Trophoblast cell (in vitro differentiated cells and primary cell): ENCODE results near the gene NKD1.

Source experiments
- DNase-seq, 2 donors: peaks; one replicate each; pipeline ENCODE4 v3.0.0-alpha.2; 2016
- H2AFZ ChIP-seq: 2 replicates; pipeline ENCODE4 v1.6.1; 2013; ENCODE audit warnings: low read length, moderate library complexity, mild to moderate bottlenecking; ENCODE audit not compliant: insufficient read depth, poor library complexity
- H2AK5ac ChIP-seq: 2 replicates; pipeline ENCODE4 v1.6.1; 2013; ENCODE audit warnings: mild to moderate bottlenecking, low read length
- H2BK120ac ChIP-seq: 2 replicates; pipeline ENCODE4 v1.6.1; 2013; ENCODE audit warnings: low read length, mild to moderate bottlenecking, moderate library complexity; ENCODE audit not compliant: insufficient read depth, poor library complexity
- H2BK12ac ChIP-seq: 2 replicates; pipeline ENCODE4 v1.6.1; 2013; ENCODE audit warnings: mild to moderate bottlenecking, low read length, moderate library complexity
- H2BK5ac ChIP-seq: 2 replicates; pipeline ENCODE4 v1.6.1; 2013; ENCODE audit warnings: low read length, low read depth, moderate library complexity, mild to moderate bottlenecking; ENCODE audit not compliant: poor library complexity
- H3K14ac ChIP-seq: 2 replicates; pipeline ENCODE4 v1.6.1; 2013; ENCODE audit warnings: mild to moderate bottlenecking, low read length
- H3K18ac ChIP-seq: 2 replicates; pipeline ENCODE4 v1.6.1; 2013; ENCODE audit warnings: mild to moderate bottlenecking, low read length
- H3K23ac ChIP-seq: 2 replicates; pipeline ENCODE4 v1.6.1; 2013; ENCODE audit warnings: low read length
- H3K27ac ChIP-seq: 2 replicates; pipeline ENCODE4 v1.5.1; 2013; ENCODE audit warnings: low read depth, mild to moderate bottlenecking, inconsistent platforms, low read length, moderate library complexity
- H3K27me3 ChIP-seq: 2 replicates; pipeline ENCODE4 v1.6.1; 2013; ENCODE audit warnings: inconsistent platforms, mild to moderate bottlenecking, low read length, moderate library complexity; ENCODE audit not compliant: insufficient read depth
- H3K36me3 ChIP-seq, 2 experiments: 1 replicate in 1 of 2; 2 replicates in 1 of 2; pipeline ENCODE4 v1.6.1; 2013; ENCODE audit warnings: low read length in 2 of 2, mild to moderate bottlenecking in 2 of 2, moderate library complexity in 1 of 2; ENCODE audit not compliant: insufficient read depth in 2 of 2, control insufficient read depth in 1 of 2
- H3K4ac ChIP-seq: 2 replicates; pipeline ENCODE4 v1.6.1; 2013; ENCODE audit warnings: low read depth, mild to moderate bottlenecking, low read length, moderate library complexity
- H3K4me1 ChIP-seq, 2 experiments: 1 replicate in 1 of 2; 2 replicates in 1 of 2; pipeline ENCODE4 v1.6.1; 2013; ENCODE audit warnings: low read length in 2 of 2, mild to moderate bottlenecking in 2 of 2, moderate library complexity in 1 of 2; ENCODE audit not compliant: insufficient read depth in 2 of 2, control insufficient read depth in 1 of 2
- H3K4me2 ChIP-seq: 2 replicates; pipeline ENCODE4 v1.6.1; 2013; ENCODE audit warnings: inconsistent platforms, mild to moderate bottlenecking, low read length, moderate library complexity
- H3K4me3 ChIP-seq: 2 replicates; pipeline ENCODE4 v1.5.1; 2013; ENCODE audit warnings: mild to moderate bottlenecking, low read depth, low read length, inconsistent platforms
- H3K79me1 ChIP-seq: one replicate; pipeline ENCODE4 v1.6.1; 2013; ENCODE audit warnings: low read length
- H3K79me2 ChIP-seq: 2 replicates; pipeline ENCODE4 v1.6.1; 2013; ENCODE audit warnings: low read length, mild to moderate bottlenecking; ENCODE audit not compliant: control insufficient read depth, insufficient read depth, poor library complexity
- H3K9ac ChIP-seq: 2 replicates; pipeline ENCODE4 v1.6.1; 2013; ENCODE audit warnings: mild to moderate bottlenecking, low read length
- H3K9me3 ChIP-seq: 2 replicates; pipeline ENCODE4 v1.6.1; 2013; ENCODE audit warnings: low read depth, mild to moderate bottlenecking, control low read depth, inconsistent platforms, low read length; ENCODE audit not compliant: insufficient read depth
- H4K12ac ChIP-seq: 2 replicates; pipeline ENCODE4 v1.6.1; 2013; ENCODE audit warnings: low read depth, mild to moderate bottlenecking, low read length, moderate library complexity
- H4K8ac ChIP-seq: 2 replicates; pipeline ENCODE4 v1.6.1; 2013; ENCODE audit warnings: low read depth, mild to moderate bottlenecking, low read length, moderate library complexity
- H4K91ac ChIP-seq: one replicate; pipeline ENCODE4 v1.6.1; 2013; ENCODE audit warnings: low read depth, mild to moderate bottlenecking, low read length, moderate library complexity
- WGBS: extraction: QIAGEN DNeasy Blood & Tissue Kit; methylation state at CpG from one replicate; pipeline ENCODE4 v1.1.7; 2013; ENCODE audit warnings: missing lambda C conversion rate; ENCODE audit not compliant: insufficient read length, insufficient coverage; ENCODE audit errors: extremely low coverage; 5-methylcytosine and 5-hydroxymethylcytosine counted together

The NKD1 gene

GRCh38 chr16:50674831-50675230, 126.6 kb downstream of the NKD1 start:
- Histone ChIP-seq H3K36me3 (peaks cover 0 to 1% of the 10 kb centered on the region in 2 experiments), H3K27ac (no peak overlapping the region), H3K9ac (no peak overlapping the region), H3K4me1 (peaks cover 5 to 10% of the 10 kb centered on the region in 2 experiments), H2BK120ac (no peak overlapping the region), H3K23ac (no peak overlapping the region), H3K9me3 (peaks cover 8% of the 10 kb centered on the region), H2AFZ (no peak overlapping the region), H2BK5ac (no peak overlapping the region), H3K4me3 (no peak overlapping the region), H2BK12ac (no peak overlapping the region), H3K27me3 (no peaks in the 10 kb centered on the region), H3K79me2 (no peaks in the 10 kb centered on the region), H4K12ac (no peak overlapping the region), H3K18ac (no peak overlapping the region), H3K14ac (no peak overlapping the region), H3K4ac (no peak overlapping the region), H2AK5ac (no peak overlapping the region), H4K8ac (no peak overlapping the region), H4K91ac (no peak overlapping the region), H3K4me2 (no peak overlapping the region), H3K79me1 (no peaks in the 10 kb centered on the region)
- no CpG with 5 or more reads among the region's 4 CpGs for WGBS
- no peak for DNase-seq

- Histone ChIP-seq H3K18ac (no peak overlapping the region), H3K4me2 (no peak overlapping the region), H3K36me3 (peaks cover 0 to 1% of the 10 kb centered on the region in 2 experiments), H2BK12ac (no peak overlapping the region), H3K4me1 (peaks cover 5 to 10% of the 10 kb centered on the region in 2 experiments), H2BK5ac (no peak overlapping the region), H2AFZ (no peak overlapping the region), H3K14ac (no peak overlapping the region), H3K27ac (no peak overlapping the region), H4K8ac (no peak overlapping the region), H2AK5ac (no peak overlapping the region), H4K12ac (no peak overlapping the region), H3K4me3 (no peak overlapping the region), H3K9ac (no peak overlapping the region), H2BK120ac (no peak overlapping the region), H3K9me3 (peaks cover 6% of the 10 kb centered on the region), H3K23ac (no peak overlapping the region), H4K91ac (no peak overlapping the region), H3K79me1 (no peaks in the 10 kb centered on the region), H3K27me3 (no peaks in the 10 kb centered on the region), H3K79me2 (no peaks in the 10 kb centered on the region), H3K4ac (no peak overlapping the region)
- no CpG with 5 or more reads among the region's 23 CpGs for WGBS
- peak in 1 of 2 donors; percentile 41 for DNase-seq
Observed at GRCh38 chr16:50675686-50676610, 127.8 kb downstream of the NKD1 start.

DNA sequence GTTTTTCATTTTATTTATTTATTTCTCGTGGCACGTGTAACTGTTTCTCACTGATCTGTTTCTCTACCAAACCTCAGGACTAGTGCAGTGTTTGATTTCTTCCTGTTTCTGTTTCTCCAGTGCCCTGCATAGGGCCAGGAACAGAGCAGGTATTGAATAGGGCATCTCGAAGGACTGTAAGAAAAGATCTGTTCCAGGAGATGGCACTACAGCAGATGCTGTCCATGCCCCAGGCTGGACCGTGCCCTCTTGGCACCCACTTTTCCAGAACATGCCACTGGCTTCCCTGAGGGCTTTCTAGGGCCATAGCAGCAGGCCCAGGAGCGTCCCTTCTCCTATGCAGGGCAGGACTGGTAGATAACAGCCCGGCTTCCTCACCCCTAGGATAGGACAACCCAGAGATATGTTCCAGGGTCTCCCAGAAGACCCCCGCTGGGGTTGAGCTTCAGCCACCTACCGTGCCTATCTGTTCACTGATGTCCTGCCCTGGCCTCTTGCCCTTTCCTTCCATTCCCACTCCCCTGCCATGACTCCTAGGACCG, 128.6 kb downstream of the NKD1 start:
- no peak overlapping the region for H4K91ac ChIP-seq
- H2BK120ac ChIP-seq = no peak overlapping the region
- H3K79me2 ChIP-seq = no peaks in the 10 kb centered on the region
- no peak overlapping the region for H2AK5ac ChIP-seq
- no peak overlapping the region for H3K4me3 ChIP-seq
- H3K9ac ChIP-seq = no peak overlapping the region
- WGBS = no CpG with 5 or more reads among the region's 9 CpGs
- no peak overlapping the region for H3K18ac ChIP-seq
- H3K27ac ChIP-seq = no peak overlapping the region
- H3K79me1 ChIP-seq = no peaks in the 10 kb centered on the region
- peaks cover 5 to 10% of the 10 kb centered on the region in 2 experiments for H3K4me1 ChIP-seq
- no peak overlapping the region for H4K8ac ChIP-seq
- DNase-seq = no peak
- no peak overlapping the region for H2AFZ ChIP-seq
- no peak overlapping the region for H3K4me2 ChIP-seq
- H4K12ac ChIP-seq = no peak overlapping the region
- peaks cover 0 to 1% of the 10 kb centered on the region in 2 experiments for H3K36me3 ChIP-seq
- no peak overlapping the region for H3K23ac ChIP-seq
- H2BK12ac ChIP-seq = no peak overlapping the region
- no peak overlapping the region for H3K14ac ChIP-seq
- H3K4ac ChIP-seq = no peak overlapping the region
- H3K27me3 ChIP-seq = no peaks in the 10 kb centered on the region
- H3K9me3 ChIP-seq = peaks cover 6% of the 10 kb centered on the region
- no peak overlapping the region for H2BK5ac ChIP-seq

- H3K23ac ChIP-seq = no peak overlapping the region
- H3K79me1 ChIP-seq = no peaks in the 10 kb centered on the region
Observed at GRCh38 chr16:50677351-50677750, 129.2 kb downstream of the NKD1 start.

More at GRCh38 chr16:50677351-50677750, 129.2 kb downstream of the NKD1 start:
- Histone ChIP-seq H3K36me3 (no peaks in the 10 kb centered on the region), H3K27ac (no peak overlapping the region), H3K18ac (no peak overlapping the region), H4K12ac (no peak overlapping the region), H3K4me3 (no peak overlapping the region), H2BK120ac (no peak overlapping the region), H2AFZ (no peak overlapping the region), H4K91ac (no peak overlapping the region), H3K14ac (no peak overlapping the region), H2BK5ac (no peak overlapping the region), H3K9ac (no peak overlapping the region), H3K9me3 (peaks cover under 1% of the 10 kb centered on the region), H2AK5ac (no peak overlapping the region), H3K27me3 (no peaks in the 10 kb centered on the region), H3K4me1 (peaks cover 5 to 10% of the 10 kb centered on the region in 2 experiments), H4K8ac (no peak overlapping the region), H3K79me2 (no peaks in the 10 kb centered on the region), H2BK12ac (no peak overlapping the region), H3K4me2 (no peak overlapping the region), H3K4ac (no peak overlapping the region)
- no peak for DNase-seq
- no CpG with 5 or more reads among the region's 7 CpGs for WGBS
